RPMI7951 (cell line): ENCODE measurements around the gene SERPINB4. TPM values are rescaled to one million over a fixed set of nuclear protein-coding genes. Genes with fewer than 3 reads are reported as not detected.
"Not testable (repeated sequence)": the region's sequence is repeated elsewhere in the genome, so short reads cannot be mapped to it uniquely, and the experiment has no call there.

Source experiments
- DNase-seq: peaks from one replicate; pipeline ENCODE4 v3.0.0-alpha.2; 2012; ENCODE audit warnings: low read depth
- total RNA-seq: library from RNA; depleted of rRNA; stranded (reverse); fragments of >200 nt; shearing (Covaris generic); gene quantifications from 2 replicates; pipeline ENCODE4 v1.2.3, GENCODE V29; 2014; rRNA removed

The SERPINB4 gene
- total RNA-seq = not detected in 2 replicates

DNA sequence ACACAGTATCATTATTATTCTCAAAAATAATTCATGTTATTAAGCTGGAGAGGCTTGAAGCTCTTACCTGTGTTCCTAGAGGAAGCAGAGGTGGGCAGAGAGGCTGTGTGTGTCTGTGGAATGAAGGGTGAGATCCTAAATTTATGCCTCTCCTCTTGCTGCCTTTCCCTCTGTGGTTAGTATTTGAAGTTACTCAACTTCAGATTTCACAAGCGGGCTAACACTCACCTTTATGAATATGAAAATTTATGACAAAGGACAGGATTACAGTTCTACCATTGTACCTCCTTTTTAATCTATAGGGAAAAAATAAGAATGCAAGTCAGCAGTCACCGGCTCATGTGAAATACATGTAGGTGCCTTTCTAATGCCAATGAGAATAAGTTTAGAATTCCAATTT lies at the start of gene SERPINB4:
Gene SERPINB4 (minus strand): TSS at position 115 of the 400 bp plus-strand sequence. CDS start 679 bp downstream, outside the sequence.
- not testable (repeated sequence) for DNase-seq

DNA sequence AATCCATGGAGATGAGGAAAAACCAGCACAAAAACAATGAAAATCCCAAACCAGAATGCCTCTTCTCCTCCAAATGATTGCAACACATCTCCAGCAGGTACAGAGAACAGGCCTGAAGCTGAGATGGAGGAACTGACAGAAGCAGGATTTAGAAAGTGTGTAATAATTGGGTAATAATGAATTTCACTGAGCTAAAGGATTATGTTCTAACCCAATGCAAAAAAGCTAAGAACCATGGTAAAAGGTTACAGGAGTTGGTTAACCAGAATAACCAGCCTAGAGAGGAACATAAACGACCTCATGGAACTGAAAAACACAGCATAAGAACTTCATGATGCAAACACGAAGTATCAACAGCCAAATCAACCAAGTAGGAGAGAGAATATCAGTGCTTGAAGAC lies 45.0 kb upstream of the SERPINB4 start:
- DNase-seq = no peak

DNA sequence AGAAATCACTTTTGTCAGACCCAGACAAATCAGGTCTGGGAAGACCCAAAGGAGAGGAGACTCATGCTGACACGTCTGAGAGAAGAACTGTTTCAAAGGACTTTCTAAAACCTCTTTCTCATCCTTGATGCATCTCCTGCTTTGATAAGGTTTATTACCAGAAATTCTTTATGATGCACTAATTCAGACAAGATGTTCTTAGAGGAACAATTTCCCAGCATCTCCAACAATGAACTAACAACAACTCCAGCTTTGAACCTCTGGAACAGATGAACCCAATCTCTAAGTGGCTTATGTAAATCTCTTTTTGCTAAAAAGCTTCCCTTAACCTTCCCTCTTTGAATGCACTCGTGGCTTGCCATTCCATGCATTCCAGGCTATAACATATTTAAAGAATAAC lies 42.8 kb upstream of the SERPINB4 start:
- DNase-seq = no peak

DNA sequence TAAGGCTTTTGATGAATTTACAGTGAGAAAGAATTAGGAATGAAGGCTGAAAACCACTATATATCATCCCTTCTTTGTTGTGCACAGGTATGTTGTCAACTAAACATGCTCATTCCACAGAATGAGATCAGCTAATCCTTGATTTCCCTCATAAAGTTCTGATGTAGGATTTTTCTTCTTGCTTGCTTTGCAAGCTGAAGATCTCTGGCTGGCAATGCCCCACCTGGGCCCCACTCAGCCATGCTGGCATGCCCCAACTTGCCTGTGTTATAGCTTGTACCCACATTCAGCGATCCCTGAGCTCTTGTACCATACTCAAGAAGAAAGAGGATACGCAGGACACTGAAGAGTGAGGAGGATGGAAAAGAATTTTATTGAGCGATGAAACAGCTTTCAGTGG lies 40.7 kb upstream of the SERPINB4 start:
- DNase-seq = no peak

DNA sequence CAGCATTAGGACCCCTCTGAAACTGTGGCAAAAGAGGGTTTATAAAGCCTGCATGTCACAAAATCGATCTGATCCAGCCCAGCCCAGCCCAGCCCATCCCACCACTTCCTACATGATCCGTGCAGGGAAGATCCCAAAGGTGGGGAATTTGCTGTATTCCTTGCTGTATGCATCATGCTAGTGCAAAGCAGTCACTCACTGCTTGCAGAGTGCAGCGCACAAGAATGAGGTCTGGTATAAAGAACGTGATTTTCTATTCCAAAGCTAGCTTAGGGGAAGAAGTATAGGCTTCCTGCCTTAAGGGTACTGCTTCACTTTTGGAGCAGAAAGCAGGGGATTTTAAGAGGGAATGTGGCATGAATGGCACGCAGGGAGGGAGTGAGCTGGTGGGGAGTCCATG lies 39.8 kb upstream of the SERPINB4 start:
- DNase-seq = no peak

DNA sequence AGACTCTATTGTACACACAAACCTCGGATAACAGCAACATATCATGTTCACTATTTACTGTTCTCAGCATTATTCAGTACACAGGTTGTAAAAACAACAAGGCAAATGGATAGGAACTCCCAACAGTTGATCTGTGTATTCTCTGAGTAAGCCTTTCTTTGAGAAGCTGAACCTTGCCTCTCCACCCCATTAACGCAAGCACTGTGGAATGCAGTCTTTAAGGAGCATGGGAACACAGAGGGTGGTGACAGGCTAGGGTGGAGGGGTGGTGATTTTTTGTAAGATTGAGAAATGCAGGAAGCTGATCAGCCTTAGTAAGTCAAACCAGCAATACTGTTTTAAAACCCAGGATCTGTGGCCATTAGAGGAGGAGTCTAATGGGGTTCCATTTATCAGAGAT lies 39.1 kb upstream of the SERPINB4 start:
- DNase-seq = peak; percentile 28

DNA sequence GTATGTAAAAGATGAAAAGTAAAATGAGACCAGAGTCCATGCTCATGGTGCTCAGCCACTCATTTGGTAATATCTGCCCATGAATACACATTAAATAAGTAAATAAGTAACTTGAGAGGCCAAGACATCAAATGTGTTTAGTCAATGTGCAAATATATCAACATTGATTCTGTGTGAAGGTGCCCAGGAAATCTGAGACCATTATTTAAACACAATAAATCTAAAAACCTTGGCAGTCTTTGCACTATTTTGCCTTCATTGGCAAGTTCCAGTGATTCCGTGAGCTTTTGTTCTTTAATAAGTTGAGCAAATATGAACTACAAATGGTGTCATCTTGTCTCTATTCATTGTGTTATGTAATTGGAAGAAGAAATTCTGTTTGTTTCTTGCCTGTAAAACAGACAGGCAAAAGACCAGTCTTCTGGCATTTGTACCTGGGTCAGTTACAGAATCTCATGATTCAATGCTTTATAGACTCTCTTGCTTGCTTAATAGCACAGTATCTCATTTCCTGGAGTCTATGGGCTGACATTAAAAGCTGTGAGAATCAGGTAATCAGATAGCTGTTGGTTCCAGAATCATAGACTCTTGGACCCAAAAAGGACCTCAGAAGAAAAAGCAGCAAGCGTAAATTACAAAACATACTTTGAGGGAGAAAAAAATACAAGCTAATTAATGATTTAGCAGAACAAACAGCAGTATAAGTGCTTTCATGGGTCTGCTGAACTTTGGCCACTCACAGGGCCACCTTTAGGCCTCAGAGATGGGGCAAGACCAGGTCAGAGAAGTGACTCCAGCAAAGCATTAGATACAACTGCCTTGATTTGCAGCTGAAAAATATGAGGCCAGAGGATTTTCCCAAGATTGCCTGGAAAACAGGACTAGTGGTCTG lies 37.6 kb upstream of the SERPINB4 start:
- no peak for DNase-seq

DNA sequence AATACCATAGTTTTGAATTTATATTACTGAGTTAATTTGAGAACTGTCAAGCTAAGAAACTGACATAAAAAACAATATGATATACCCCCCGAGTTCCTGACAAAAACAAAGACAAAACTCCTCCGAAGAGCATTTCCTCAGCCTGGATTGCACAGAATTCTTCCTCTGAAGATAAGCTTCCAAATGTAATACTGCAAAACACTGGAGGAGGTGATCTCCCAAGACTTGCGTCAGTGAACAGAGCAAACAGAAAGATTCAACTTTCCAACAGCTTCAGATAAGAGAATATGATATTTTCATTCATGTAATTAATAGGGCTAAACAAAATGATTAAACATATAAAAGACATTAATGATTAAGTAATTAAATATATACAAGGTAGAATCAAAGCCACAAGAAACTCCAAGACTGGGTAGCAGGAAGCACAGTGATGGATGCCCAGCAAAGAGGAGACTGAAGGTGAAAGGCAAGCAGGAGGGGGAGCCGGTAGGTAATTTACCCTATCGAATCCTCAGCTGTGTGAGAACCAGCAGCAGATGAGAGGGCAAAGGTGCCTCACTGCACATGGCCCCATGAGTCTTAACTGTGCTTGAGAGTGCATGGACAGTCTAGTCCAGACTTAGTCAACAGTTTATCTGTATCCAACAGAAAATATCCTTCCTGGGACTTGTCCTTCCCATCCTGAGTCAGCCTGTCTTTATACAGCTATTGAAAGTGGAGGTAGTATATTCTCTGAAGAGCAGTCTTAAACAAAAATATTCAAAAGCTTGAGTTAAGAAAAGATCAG lies 36.0 kb upstream of the SERPINB4 start:
- DNase-seq = no peak

DNA sequence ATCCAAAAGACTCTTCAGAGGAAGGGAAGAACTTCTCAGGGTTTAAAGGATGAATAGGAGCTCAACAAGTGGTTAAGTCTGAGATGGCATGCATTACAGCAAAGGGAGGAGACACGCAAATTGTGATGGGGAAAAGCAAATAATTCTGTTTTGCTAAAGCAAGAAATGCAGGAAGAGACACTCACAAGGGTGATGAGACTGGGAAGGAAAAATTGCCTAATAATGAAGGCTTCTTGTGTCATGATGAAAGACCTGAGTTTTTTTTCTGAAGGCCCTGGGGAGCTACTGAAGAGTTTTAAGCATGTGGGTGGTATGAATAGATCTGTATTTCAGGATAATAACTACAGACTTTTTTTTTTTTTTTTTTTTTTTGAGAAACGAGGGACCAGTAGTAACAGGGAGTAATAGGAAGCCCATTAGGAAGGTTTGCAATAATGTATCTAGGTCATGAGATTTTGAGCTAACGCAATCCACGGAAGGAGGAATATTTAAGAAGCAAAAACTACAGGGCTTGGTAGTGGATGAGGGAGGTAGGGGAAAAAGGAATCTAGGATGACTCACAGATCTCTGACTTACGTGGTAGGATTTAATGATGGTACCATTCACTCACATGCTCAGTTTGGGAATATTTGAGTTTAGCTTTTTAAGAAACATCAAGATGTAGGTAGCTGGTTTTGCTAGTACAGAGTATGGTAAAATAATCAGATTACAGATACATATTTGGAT lies 33.6 kb upstream of the SERPINB4 start:
- DNase-seq = no peak

DNA sequence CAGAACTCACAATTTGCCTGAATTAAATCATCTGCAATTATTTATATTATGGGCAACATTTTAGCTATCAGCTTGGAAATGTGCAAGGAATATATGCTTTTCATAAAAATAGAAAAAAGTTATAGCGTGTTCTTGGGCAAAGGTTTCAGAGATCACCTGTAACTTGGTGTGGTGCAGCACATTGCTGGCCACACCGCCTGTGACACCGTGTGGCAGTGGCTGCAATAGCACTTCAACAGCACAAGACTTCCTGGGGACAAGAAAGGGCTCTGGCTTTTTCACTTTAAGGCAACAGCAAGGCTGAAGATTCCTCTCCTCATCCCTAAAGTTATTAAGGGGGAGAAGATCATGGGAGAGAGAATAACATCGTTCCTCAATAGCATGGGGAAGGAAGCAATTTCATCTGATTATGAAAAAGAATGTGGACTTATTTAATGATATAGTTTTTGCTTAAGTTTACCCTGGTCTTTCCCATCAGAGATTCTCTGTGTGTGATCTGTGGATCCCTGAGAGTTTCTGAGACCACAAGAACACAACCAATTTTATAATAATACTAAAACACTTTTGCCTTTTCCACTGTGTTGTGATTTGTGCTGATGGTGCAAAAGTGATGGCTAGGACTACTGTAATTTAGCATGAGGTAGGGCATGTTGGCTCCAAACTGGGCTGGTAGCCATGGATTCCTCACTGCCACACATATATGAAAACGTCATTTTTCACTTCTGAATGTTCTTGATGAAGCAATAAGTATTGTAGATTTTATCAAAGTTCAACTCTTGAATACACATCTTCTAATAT lies 32.7 kb upstream of the SERPINB4 start:
- peak; percentile 3 for DNase-seq

DNA sequence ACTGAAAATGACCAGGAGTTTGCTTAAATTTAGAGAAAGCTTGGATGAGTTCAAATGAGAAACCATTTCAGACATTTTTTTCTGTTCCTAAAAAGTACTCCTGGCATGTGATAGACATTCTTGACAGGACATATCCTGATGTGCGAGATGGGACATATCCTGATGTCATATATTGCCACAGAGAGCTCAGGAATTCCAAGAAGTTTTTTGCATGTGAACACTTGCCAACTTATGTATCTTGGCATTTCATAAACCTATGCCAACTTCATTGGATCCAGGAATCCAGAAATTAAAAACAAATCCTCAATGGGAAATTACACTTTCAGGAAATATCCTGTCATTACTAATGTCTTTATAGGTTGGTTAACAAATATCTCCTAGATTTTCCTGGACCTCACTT lies 20.5 kb upstream of the SERPINB4 start:
- DNase-seq = no peak

DNA sequence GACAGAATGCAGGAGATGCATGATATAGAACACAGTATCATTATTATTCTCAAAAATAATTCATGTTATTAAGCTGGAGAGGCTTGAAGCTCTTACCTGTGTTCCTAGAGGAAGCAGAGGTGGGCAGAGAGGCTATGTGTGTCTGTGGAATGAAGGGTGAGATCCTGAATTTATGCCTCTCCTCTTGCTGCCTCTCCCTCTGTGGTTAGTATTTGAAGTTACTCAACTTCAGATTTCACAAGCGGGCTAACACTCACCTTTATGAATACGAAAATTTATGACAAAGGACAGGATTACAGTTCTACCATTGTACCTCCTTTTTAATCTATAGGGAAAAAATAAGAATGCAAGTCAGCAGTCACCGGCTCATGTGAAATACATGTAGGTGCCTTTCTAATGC lies 17.7 kb upstream of the SERPINB4 start, which contains the start of gene SERPINB3:
Gene SERPINB3 (minus strand): TSS at position 144 of the 400 bp plus-strand sequence. CDS start 677 bp downstream, outside the sequence.
- not testable (repeated sequence) for DNase-seq

DNA sequence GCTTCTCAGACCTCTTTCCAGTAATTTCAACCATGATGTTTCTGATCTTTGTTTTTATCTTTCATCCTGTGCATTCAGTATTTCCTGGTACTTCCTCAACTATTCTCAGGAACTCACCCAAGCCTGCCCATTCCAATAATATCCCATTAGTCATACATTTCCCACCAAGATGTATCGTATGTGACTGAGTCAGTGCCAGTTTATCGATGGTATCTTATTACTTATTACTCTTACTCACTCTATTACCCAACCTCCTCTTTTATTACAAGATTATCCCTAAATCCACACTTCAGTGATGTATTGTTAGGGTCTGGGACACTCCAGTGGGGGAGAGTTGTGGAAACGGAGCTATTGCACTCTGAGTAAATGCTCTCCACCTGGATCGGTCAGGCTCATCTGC lies 14.9 kb upstream of the SERPINB4 start:
- not testable (repeated sequence) for DNase-seq

DNA sequence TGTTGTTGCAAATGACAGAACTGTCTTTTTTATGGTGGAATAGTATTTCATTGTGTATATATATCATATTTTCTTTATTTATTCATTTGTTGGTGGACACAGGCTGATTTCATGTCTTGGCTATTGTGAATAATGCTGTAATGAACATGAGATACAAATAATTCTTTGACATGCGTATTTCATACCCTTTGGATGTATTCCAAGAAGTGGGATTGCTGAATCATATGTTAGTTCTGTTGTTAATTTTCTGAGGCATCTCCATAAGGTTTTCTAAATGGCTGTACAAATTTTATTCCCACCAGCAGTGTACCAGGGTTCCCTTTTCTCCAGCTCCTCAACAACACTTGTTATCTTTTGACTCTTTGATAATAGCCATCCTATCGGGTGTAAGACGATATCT lies 6.2 kb upstream of the SERPINB4 start:
- not testable (repeated sequence) for DNase-seq

DNA sequence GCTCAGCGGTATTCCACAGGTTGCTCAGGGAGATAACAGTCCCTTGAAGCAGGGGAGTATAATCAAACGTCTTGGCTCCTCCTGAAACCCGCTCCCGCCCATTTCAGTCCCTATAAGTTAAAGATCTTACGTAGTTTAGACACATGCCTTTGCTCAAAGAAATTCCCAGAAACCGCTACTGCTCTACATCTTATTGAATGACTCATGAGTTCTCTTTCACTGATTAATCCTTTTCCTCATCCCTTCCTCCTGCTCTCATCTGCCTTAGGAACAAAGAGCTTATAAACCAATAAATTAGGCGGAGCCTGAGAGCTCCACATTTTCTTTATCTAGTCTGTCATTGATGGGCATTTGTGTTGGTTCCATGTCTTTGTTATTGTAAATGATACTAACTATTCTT lies 4.2 kb upstream of the SERPINB4 start:
- DNase-seq = peak; percentile 37

DNA sequence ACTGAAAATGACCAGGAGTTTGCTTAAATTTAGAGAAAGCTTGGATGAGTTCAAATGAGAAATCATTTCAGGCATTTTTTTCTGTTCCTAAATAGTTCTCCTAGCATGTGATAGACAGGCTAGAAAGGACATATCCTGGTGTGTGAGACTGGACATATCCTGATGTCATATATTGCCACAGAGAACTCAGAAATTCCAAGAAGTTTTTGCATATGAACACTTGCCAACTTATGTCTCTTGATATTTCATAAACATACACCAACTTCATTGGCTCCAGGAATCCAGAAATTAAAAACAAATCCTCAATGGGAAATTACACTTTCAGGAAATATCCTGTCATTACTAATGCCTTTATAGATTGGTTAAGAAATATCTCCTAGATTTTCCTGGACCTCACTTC lies 2.9 kb upstream of the SERPINB4 start:
- DNase-seq = no peak

DNA sequence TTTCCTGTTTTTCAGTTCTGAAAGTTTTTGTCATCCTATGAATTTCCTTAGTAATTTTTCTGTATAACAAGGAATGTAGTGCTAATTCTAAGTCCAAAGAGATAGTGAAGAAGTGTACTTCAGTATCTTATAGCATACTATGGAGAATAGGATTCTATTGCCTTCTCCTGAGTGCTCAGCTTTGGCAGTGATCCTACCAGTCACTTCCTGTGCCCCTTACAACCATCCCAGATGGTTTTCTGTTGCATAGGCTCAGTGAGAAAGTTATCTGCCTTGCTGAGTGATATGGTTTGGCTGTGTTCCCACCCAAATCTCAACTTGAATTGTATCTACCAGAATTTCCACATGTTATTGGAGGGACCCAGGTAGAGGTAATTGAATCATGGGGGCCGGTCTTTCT lies 638 bp upstream of the SERPINB4 start:
- DNase-seq = not testable (repeated sequence)

DNA sequence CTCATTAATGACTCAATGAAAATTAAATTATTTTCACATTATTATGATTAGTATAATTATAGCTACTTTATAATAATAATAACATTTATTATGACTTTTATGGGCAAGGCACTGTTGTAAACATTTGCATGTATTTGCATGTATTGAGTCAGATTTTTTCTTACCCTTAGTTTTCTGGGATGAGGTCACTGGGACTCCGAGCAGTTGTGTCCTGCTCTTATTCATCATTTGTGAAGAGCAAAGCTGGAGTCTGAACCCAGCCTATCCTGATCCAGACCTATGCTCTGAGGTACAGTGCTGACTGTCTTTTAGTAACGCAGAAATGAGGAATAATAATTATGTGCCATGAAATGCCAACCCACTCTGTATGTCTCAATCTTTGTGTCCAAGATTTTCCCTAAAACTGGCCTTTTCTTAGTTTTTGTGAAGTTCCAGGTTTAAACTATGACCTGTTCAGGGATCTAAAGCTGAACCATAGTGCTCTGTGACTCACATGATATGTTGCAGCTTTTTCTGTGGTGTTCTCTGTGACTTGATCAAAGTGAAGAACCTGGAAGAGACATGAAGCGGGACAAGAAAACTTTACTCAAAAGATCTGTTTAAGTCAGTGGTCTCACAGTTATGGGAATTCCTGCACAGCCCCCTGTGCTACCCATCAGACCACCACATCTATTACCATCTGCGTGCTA lies 1.2 kb downstream of the SERPINB4 start:
- DNase-seq = not testable (repeated sequence)

DNA sequence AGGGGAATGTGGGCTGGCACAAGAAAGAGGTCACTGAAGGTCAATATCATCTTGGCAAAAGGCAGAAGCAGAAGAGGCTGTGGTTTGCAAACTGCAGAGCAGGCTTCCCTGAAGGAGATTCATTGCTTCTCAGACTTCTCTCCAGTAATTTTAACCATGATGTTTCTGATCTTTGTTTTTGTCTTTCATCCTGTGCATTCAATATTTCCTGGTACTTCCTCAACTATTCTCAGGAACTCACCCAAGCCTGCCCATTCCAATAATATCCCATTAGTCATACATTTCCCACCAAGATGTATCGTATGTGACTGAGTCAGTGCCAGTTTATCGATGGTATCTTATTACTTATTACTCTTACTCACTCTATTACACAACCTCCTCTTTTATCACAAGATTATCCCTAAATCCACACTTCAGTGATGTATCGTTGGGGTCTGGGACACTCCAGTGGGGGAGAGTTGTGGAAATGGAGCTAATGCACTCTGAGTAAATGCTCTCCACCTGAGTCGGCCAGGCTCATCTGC lies 2.8 kb downstream of the SERPINB4 start:
- DNase-seq = not testable (repeated sequence)

DNA sequence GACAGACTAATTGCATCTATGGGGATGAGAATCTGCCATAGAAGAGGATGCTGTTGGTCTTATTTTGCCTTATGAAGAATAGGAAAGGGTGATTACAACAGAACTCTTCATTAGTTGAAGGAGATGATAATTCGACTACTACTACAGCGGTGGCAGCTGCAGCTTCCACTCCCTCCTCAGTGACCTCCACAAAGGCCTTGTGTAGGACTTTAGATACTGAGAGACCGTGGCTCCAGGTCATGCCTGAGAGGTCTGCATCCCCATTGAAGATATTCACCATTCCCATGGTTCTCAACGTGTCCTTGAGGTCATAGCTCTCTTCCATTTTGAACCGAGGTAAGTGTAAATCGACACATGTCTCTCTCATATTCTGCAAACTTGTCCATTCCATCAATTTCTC lies 6.4 kb downstream of the SERPINB4 start:
- DNase-seq = no peak
